HL-60 (cell line): ENCODE results near the gene KANK4.

Experiments used
- DNase-seq, 2 experiments: peaks; one replicate each; pipeline ENCODE4 v3.0.0-alpha.2; 2010 to 2020; ENCODE audit warnings: low read depth in 1 of 2, low spot score in 1 of 2
- H3K27ac ChIP-seq: fragments of 250-450 bp; sonication (Bioruptor Pico); replicated peaks from 2 replicates; pipeline ENCODE4 v1.5.1; 2020; ENCODE audit warnings: mild to moderate bottlenecking, moderate library complexity
- H3K27me3 ChIP-seq: fragments of 250-450 bp; sonication (Bioruptor Pico); 2 replicates; pipeline ENCODE4 v1.5.1; 2021; ENCODE audit warnings: mild to moderate bottlenecking, moderate library complexity; ENCODE audit not compliant: insufficient read depth, poor library complexity, severe bottlenecking
- H3K4me3 ChIP-seq: replicated peaks from 2 replicates; pipeline ENCODE4 v1.5.1; 2011; ENCODE audit warnings: mild to moderate bottlenecking, control low read depth, low read length; ENCODE audit not compliant: insufficient read depth
- CTCF ChIP-seq: IDR thresholded peaks from one replicate; pipeline ENCODE4 v1.5.1; 2011; ENCODE audit warnings: low read length, control low read depth, inconsistent platforms; ENCODE audit not compliant: insufficient read depth
- GABPA ChIP-seq: IDR thresholded peaks from 2 replicates; pipeline ENCODE4 v1.6.1; 2012; ENCODE audit warnings: low read depth
- POLR2AphosphoS5 ChIP-seq: IDR thresholded peaks from 2 replicates; pipeline ENCODE4 v1.6.1; 2012; ENCODE audit warnings: low read depth
- SPI1 ChIP-seq: IDR thresholded peaks from 2 replicates; pipeline ENCODE4 v1.6.1; 2012; ENCODE audit warnings: low read depth, mild to moderate bottlenecking, borderline replicate concordance
- TF ChIP-seq, protein P1 (sequence below): IDR thresholded peaks from 2 replicates; pipeline ENCODE4 v1.6.1; 2012; ENCODE audit warnings: low read depth; ENCODE audit not compliant: insufficient replicate concordance

KANK4 gene

DNA sequence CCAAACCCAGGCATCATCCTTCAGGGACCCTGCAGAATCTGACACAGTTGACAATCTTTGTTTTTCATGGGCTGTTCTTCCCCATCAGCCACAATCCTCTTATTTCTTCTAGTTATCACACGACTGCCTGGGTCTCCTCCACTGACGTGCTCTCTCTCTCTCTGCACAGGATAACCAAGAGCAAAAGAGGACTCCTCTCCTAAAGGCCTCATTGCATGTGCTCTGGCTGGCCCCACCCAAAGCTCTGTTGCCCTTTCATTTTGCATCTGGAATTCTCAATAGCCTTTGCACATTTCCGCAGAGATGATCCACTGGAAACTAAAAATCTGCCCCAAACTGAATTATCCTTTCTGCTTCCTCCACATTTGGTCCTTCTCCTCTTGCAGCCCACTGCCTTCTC is 58.5 kb downstream of the KANK4 start:
- no peaks in the 10 kb centered on the region for H3K27me3 ChIP-seq
- H3K4me3 ChIP-seq = no peak overlapping the region
- H3K27ac ChIP-seq = no peak overlapping the region
- DNase-seq = no peak
- TF ChIP-seq, protein P1, sequence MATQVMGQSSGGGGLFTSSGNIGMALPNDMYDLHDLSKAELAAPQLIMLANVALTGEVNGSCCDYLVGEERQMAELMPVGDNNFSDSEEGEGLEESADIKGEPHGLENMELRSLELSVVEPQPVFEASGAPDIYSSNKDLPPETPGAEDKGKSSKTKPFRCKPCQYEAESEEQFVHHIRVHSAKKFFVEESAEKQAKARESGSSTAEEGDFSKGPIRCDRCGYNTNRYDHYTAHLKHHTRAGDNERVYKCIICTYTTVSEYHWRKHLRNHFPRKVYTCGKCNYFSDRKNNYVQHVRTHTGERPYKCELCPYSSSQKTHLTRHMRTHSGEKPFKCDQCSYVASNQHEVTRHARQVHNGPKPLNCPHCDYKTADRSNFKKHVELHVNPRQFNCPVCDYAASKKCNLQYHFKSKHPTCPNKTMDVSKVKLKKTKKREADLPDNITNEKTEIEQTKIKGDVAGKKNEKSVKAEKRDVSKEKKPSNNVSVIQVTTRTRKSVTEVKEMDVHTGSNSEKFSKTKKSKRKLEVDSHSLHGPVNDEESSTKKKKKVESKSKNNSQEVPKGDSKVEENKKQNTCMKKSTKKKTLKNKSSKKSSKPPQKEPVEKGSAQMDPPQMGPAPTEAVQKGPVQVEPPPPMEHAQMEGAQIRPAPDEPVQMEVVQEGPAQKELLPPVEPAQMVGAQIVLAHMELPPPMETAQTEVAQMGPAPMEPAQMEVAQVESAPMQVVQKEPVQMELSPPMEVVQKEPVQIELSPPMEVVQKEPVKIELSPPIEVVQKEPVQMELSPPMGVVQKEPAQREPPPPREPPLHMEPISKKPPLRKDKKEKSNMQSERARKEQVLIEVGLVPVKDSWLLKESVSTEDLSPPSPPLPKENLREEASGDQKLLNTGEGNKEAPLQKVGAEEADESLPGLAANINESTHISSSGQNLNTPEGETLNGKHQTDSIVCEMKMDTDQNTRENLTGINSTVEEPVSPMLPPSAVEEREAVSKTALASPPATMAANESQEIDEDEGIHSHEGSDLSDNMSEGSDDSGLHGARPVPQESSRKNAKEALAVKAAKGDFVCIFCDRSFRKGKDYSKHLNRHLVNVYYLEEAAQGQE = no peak
- TF ChIP-seq CTCF (no peak), POLR2AphosphoS5 (no peak), GABPA (no peak), SPI1 (no peak)

- H3K27ac ChIP-seq = no peak overlapping the region
- H3K4me3 ChIP-seq = no peak overlapping the region
- H3K27me3 ChIP-seq = no peaks in the 10 kb centered on the region
- no peak for DNase-seq
- TF ChIP-seq POLR2AphosphoS5 (no peak), SPI1 (no peak), CTCF (no peak), GABPA (no peak)
- TF ChIP-seq, protein P1 = no peak
Observed at GRCh38 chr1:62259551-62259950, 59.7 kb downstream of the KANK4 start.

- no peaks in the 10 kb centered on the region for H3K27me3 ChIP-seq
- H3K4me3 ChIP-seq = no peak overlapping the region
- TF ChIP-seq POLR2AphosphoS5 = no peak
- no peak for TF ChIP-seq SPI1
- H3K27ac ChIP-seq = no peak overlapping the region
- no peak for DNase-seq
Observed at GRCh38 chr1:62250126-62250726, 69.0 kb downstream of the KANK4 start.

DNA sequence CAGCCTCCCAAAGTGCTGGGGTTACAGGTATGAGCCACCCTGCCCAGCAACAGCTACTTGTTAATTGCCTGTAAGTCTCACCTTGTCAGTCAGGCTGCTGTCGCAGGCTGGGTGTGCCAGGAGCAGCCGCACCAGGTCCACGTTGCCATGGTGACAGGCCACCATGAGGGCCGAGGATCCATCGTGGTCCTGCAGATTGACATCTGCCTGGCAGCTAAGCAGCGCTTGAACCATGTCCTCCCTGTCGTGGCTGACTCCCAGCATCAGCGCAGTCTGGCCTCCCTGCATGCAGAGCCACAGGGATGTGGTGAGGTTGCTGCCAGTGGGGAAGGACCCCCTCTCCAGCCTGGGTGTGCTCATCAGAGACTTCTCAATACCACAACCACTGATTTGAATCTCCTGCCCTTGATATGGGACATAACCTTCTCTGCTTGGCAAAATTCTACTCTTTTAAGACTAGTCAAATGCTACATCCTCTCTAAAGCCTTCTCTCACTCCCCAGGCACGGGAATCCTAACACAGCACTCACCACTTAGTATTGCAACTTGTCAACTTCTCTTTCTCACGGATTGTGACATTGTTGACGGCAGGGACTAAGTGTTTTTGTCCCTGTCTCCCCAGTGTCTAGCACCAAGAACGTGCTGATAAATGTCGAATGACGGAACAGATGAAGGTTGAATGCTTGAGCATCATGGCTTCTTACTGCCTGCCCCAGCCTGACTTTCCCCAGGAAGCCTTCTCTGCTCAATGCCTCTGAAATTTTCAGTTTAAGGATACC is 71.7 kb downstream of the KANK4 start:
- no peak overlapping the region for H3K27ac ChIP-seq
- H3K4me3 ChIP-seq = no peak overlapping the region
- DNase-seq = no peak
- TF ChIP-seq CTCF (no peak), GABPA (no peak), SPI1 (no peak), POLR2AphosphoS5 (no peak)
- TF ChIP-seq, protein P1 = no peak
- no peaks in the 10 kb centered on the region for H3K27me3 ChIP-seq
